Measurements from ENCODE around the gene NIP7. TPM values are rescaled to one million over a fixed set of nuclear protein-coding genes. Genes with fewer than 3 reads are reported as not detected.

NIP7 gene
- total RNA-seq, 4 donors from 2014 or later, result 1.8 to 17.3 (median 8.9) TPM

DNA sequence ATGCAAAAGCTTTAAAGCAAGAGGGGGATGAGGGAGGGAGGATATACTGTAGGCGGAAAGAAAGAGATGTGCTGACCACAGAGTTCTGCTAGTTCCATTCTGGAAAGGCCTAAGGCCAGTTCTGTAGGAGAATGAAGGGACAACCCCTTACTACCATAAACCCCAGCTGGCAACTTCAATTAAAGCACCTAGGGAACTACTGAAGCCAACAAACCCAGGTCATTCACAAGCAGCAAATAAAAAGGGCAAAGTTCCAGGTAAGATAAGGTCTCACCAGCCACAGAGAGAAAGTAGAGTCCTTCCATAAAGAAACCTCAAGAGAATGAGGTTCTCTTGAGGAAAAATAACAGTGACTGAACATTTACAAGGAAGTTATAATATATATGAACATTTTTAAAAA lies 33.4 kb downstream of the NIP7 start:
- Histone ChIP-seq H3K4me1 (peaks cover 0 to 25% (median 7%) of the 10 kb centered on the region in 4 donors), H3K27me3 (no peaks in the 10 kb centered on the region), H3K4me3 (no peak overlapping the region), H3K36me3 (peaks cover 0 to 54% (median 19%) of the 10 kb centered on the region in 4 donors), H3K9me3 (no peaks in the 10 kb centered on the region), H3K27ac (peak overlapping the region; percentile 45 to 75 (median 72))
- in situ Hi-C loops (cut with MboI; ENCODE audit: low pct_ligation_motif_present in 1 of 4, low pct_unique_long_range_greater_than_20kb in 1 of 4, low sequenced_read_pairs in 3 of 4), result no loop called here
- TF ChIP-seq EP300 (IDR thresholded peaks at IDR 0.05; ENCODE audit: low read depth) (no peak), POLR2AphosphoS5 (IDR thresholded peaks at IDR 0.05) (peak in 1 of 3 donors; percentile 20)
- peak; percentile 23 for DNase-seq
- 47% methylated on average over 1 of the region's 1 CpG; no CpG with 5 or more reads in 1 of the 2 donors for WGBS, 2 donors (ENCODE audit: low coverage in 1 of 2)
- intact Hi-C loops (cut with DNase I; ENCODE audit: low total_unique reads), result no loop called here

DNA sequence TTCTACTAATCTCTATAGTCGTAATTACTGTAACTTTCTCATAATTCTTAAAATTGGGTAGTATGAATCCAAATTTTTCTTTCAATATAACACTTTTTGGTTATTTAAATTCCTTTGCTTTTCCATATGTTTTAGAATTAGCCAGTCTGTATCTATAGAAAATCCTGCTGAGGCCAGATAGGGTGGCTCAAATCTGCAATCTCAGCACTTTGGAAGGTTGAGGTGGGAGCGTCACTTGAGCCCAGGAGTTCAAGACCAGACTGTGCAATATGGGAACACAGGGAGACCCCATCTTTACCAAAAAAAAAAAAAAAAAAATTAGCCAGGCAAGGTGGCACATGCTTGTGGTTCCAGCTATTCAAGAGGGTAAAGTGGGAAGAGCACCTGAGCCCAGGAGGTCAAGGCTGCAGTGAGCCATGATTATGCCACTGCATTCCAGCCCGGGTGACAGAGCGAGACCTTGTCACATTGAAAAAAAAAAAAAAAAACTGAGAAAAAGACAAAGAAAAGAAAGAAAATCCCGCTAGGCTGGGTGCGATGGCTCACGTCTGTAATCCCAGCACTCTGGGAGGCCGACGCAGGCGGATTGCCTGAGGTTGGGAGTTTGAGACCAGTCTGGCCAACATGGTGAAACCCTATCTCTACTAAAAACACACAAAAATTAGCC lies 37.0 kb downstream of the NIP7 start:
- H3K4me1 ChIP-seq, result peaks cover 0 to 28% (median 7%) of the 10 kb centered on the region in 4 donors
- H3K27ac ChIP-seq, result no peak overlapping the region
- H3K9me3 ChIP-seq, result no peaks in the 10 kb centered on the region
- 95 to 97% methylated on average over 9 to 10 of the region's 10 CpGs for WGBS, 2 donors (ENCODE audit: low coverage in 1 of 2)
- intact Hi-C loops (cut with DNase I; ENCODE audit: low total_unique reads) (no loop called here), in situ Hi-C loops (cut with MboI; ENCODE audit: low pct_ligation_motif_present in 1 of 4, low pct_unique_long_range_greater_than_20kb in 1 of 4, low sequenced_read_pairs in 3 of 4) (loop anchor here in 1 of 4 donors (25.0 kb wide), 1 partner anchor 336 kb away; no protein-coding TSS in a partner anchor)
- DNase-seq, result no peak
- H3K27me3 ChIP-seq, result no peaks in the 10 kb centered on the region
- TF ChIP-seq, protein P1, sequence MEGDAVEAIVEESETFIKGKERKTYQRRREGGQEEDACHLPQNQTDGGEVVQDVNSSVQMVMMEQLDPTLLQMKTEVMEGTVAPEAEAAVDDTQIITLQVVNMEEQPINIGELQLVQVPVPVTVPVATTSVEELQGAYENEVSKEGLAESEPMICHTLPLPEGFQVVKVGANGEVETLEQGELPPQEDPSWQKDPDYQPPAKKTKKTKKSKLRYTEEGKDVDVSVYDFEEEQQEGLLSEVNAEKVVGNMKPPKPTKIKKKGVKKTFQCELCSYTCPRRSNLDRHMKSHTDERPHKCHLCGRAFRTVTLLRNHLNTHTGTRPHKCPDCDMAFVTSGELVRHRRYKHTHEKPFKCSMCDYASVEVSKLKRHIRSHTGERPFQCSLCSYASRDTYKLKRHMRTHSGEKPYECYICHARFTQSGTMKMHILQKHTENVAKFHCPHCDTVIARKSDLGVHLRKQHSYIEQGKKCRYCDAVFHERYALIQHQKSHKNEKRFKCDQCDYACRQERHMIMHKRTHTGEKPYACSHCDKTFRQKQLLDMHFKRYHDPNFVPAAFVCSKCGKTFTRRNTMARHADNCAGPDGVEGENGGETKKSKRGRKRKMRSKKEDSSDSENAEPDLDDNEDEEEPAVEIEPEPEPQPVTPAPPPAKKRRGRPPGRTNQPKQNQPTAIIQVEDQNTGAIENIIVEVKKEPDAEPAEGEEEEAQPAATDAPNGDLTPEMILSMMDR (IDR thresholded peaks at IDR 0.05), result no peak
- TF ChIP-seq EP300 (IDR thresholded peaks at IDR 0.05; ENCODE audit: low read depth) (no peak), POLR2AphosphoS5 (IDR thresholded peaks at IDR 0.05) (no peak), POLR2A (IDR thresholded peaks at IDR 0.05) (no peak)
- peaks cover 0 to 49% (median 17%) of the 10 kb centered on the region in 4 donors for H3K36me3 ChIP-seq
- H3K4me3 ChIP-seq, result no peak overlapping the region

DNA sequence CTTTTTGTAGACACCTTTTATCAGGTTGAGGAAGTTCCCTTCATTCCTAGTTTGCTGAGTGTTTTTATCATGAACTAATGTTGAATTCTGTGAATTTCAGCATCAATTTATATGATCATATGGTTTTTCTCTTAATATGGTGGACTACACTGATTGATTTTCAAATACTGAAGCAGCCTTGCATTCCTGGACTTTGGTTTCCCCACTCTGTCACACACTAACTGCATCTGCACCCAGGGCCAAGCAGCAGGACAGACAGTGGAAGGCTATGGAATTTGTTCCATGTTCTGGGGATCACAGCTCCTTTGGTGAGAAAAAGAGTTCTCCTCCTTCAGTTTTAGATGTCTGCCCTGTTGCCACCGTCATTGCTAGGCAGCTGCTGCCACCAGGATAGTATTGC lies 38.5 kb downstream of the NIP7 start:
- peaks cover 0 to 18% (median 4%) of the 10 kb centered on the region in 4 donors for H3K4me1 ChIP-seq
- H3K36me3 ChIP-seq, result peaks cover 0 to 53% (median 20%) of the 10 kb centered on the region in 4 donors
- no peak for DNase-seq
- in situ Hi-C loops (cut with MboI; ENCODE audit: low pct_ligation_motif_present in 1 of 4, low pct_unique_long_range_greater_than_20kb in 1 of 4, low sequenced_read_pairs in 3 of 4), result loop anchor here in 1 of 4 donors (25.0 kb wide), 1 partner anchor 334 kb away; no protein-coding TSS in a partner anchor
- H3K27me3 ChIP-seq, result no peaks in the 10 kb centered on the region
- no peaks in the 10 kb centered on the region for H3K9me3 ChIP-seq
- H3K27ac ChIP-seq, result no peak overlapping the region
- WGBS, 2 donors (ENCODE audit: low coverage in 1 of 2), result 92% methylated on average over 1 of the region's 1 CpG; no CpG with 5 or more reads in 1 of the 2 donors
- no peak overlapping the region for H3K4me3 ChIP-seq
- TF ChIP-seq, protein P1 (IDR thresholded peaks at IDR 0.05), result no peak
- no peak for TF ChIP-seq POLR2A (IDR thresholded peaks at IDR 0.05)
- no peak for TF ChIP-seq EP300 (IDR thresholded peaks at IDR 0.05; ENCODE audit: low read depth)
- TF ChIP-seq POLR2AphosphoS5 (IDR thresholded peaks at IDR 0.05), result no peak
- intact Hi-C loops (cut with DNase I; ENCODE audit: low total_unique reads), result no loop called here

DNA sequence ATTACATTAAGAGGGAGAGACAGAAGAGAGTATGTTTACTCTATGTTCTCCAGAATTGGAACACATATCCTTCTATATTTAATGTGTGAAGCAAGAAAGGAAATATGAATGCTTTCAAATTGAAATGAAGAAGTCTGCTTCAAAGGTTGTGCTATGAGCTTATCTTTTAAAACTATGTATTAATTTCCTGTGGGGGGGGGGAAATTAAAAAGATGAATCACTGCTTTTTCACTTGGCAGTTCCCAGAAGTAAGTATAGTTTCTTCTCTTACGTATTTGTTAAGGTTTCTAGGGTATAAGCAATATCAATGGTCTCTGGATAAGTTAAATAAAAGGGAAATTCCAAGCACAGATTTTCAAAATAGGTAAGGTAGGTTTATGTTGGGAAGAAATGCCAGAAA lies 39.2 kb downstream of the NIP7 start:
- in situ Hi-C loops (cut with MboI; ENCODE audit: low pct_ligation_motif_present in 1 of 4, low pct_unique_long_range_greater_than_20kb in 1 of 4, low sequenced_read_pairs in 3 of 4), result loop anchor here in 1 of 4 donors (25.0 kb wide), 1 partner anchor 334 kb away; no protein-coding TSS in a partner anchor
- Histone ChIP-seq H3K4me1 (peaks cover 0 to 14% (median 1%) of the 10 kb centered on the region in 4 donors), H3K9me3 (no peaks in the 10 kb centered on the region), H3K27me3 (no peaks in the 10 kb centered on the region), H3K36me3 (peaks cover 0 to 60% (median 21%) of the 10 kb centered on the region in 4 donors), H3K4me3 (no peak overlapping the region), H3K27ac (no peak overlapping the region)
- TF ChIP-seq POLR2A (IDR thresholded peaks at IDR 0.05), result no peak
- no peak for TF ChIP-seq EP300 (IDR thresholded peaks at IDR 0.05; ENCODE audit: low read depth)
- no peak for TF ChIP-seq POLR2AphosphoS5 (IDR thresholded peaks at IDR 0.05)
- TF ChIP-seq, protein P1 (IDR thresholded peaks at IDR 0.05), result no peak
- intact Hi-C loops (cut with DNase I; ENCODE audit: low total_unique reads), result no loop called here
- DNase-seq, result no peak
- WGBS, 2 donors (ENCODE audit: low coverage in 1 of 2), result 73 to 100% methylated on average over 1 of the region's 1 CpG
